Measurements from ENCODE around the gene CLK3. TPM values are rescaled to one million over a fixed set of nuclear protein-coding genes. Genes with fewer than 3 reads are reported as not detected.

Gene CLK3
- total and polyA plus RNA-seq, 2 of the 8 experiments (the other 6 are each of a cell fraction or from before 2014, with no cell fraction given), result 43.5 to 67.3 TPM

GRCh38 chr15:74593122-74593521, 22.5 kb upstream of the CLK3 start:
- H3K27me3 ChIP-seq (replicated peaks in 1 of 4; ENCODE audit: control insufficient read depth in 3 of 4, extremely low read depth in 1 of 4, insufficient read depth in 3 of 4, low read length in 3 of 4), result no peaks in the 10 kb centered on the region
- DNase-seq (ENCODE audit: low read depth in 1 of 2, low spot score in 2 of 2) (no peak), FAIRE-seq (no peak)
- H2BK20ac ChIP-seq (ENCODE audit: low read length), result no peak overlapping the region
- CTCF ChIA-PET (ENCODE audit: partially characterized antibody), result interaction anchor here (1.3 kb wide), 1 partner anchor 16 kb away, joined by 4 read pairs; no protein-coding TSS in a partner anchor
- no peaks in the 10 kb centered on the region for H3K23me2 ChIP-seq (ENCODE audit: low read depth, low read length)
- POLR2A ChIA-PET (ENCODE audit: partially characterized antibody), result interaction anchor here (1.4 kb wide), 1 partner anchor 15 kb away, joined by 4 read pairs; no protein-coding TSS in a partner anchor
- H3K56ac ChIP-seq (replicated peaks; ENCODE audit: insufficient read length, low read depth, low read length), result no peak overlapping the region
- no peaks in the 10 kb centered on the region for H3K79me1 ChIP-seq (ENCODE audit: low read depth, low read length)
- H3K9ac ChIP-seq (replicated peaks in 1 of 4; ENCODE audit: extremely low read depth in 1 of 4, low read depth in 3 of 4, low read length in 3 of 4), result no peak overlapping the region
- peaks cover 2 to 3% of the 10 kb centered on the region in 2 experiments for H4K20me1 ChIP-seq (replicated peaks in 1 of 2; ENCODE audit: control insufficient read depth in 1 of 2, insufficient read depth in 2 of 2, low read length in 2 of 2)
- no peak overlapping the region for H2AFZ ChIP-seq (ENCODE audit: low read length)
- no peak overlapping the region for H2BK5ac ChIP-seq (ENCODE audit: low read depth, low read length)
- no peaks in the 10 kb centered on the region for H3K9me3 ChIP-seq (ENCODE audit: insufficient read depth in 2 of 2, low read depth in 1 of 2, low read length in 1 of 2)
- TF ChIP-seq GABPA (IDR thresholded peaks at IDR 0.05; ENCODE audit: borderline replicate concordance, insufficient read depth, low read length), result no peak
- no peak for TF ChIP-seq RBBP5 (IDR thresholded peaks at IDR 0.05; ENCODE audit: borderline replicate concordance, low read depth, low read length)
- TF ChIP-seq SP2 (IDR thresholded peaks at IDR 0.05; ENCODE audit: low read length), result no peak
- H3K4me3 ChIP-seq (ENCODE audit: extremely low read depth in 1 of 4, insufficient read depth in 2 of 4, low read depth in 3 of 4, low read length in 4 of 4), result no peak overlapping the region
- no peak overlapping the region for H2BK15ac ChIP-seq (ENCODE audit: low read length)
- no peak overlapping the region for H3K4me2 ChIP-seq (ENCODE audit: insufficient read depth in 1 of 2, low read depth in 2 of 2, low read length in 2 of 2)
- no peak overlapping the region; the same call in 1 of the 2 replicates for H4K8ac ChIP-seq (ENCODE audit: extremely low read depth, insufficient read depth, low read length)
- WGBS, 2 experiments (ENCODE audit: extremely low coverage in 1 of 2, insufficient coverage in 1 of 2, insufficient read length in 1 of 2, insufficient replicate concordance in 2 of 2, low coverage in 1 of 2, low lambda C conversion rate in 2 of 2, missing lambda C conversion rate in 1 of 2), result 91% methylated on average over 7 of the region's 7 CpGs; no CpG with 5 or more reads in 1 of the 2 experiments
- no peak overlapping the region for H4K91ac ChIP-seq (replicated peaks; ENCODE audit: insufficient read length, low read length)
- no peak overlapping the region for H3K27ac ChIP-seq (ENCODE audit: low read depth, low read length)
- no peak overlapping the region for H2BK120ac ChIP-seq (replicated peaks; ENCODE audit: low read depth, low read length)
- peaks cover 34 to 62% (median 52%) of the 10 kb centered on the region in 4 experiments for H3K36me3 ChIP-seq (ENCODE audit: control insufficient read depth in 2 of 4, insufficient read depth in 4 of 4, low read length in 3 of 4)
- 0 out of 4 replicates have a peak, but pooled peaks cover 0 to 2% of the 10 kb centered on the region in 2 experiments for H3K79me2 ChIP-seq (ENCODE audit: control insufficient read depth in 1 of 2, insufficient read depth in 2 of 2, low read length in 2 of 2)
- H3K14ac ChIP-seq (ENCODE audit: insufficient read length), result no peak overlapping the region
- peaks cover 0 to 9% (median 5%) of the 10 kb centered on the region in 4 experiments; a peak in 3 of 7 replicates for H3K4me1 ChIP-seq (replicated peaks in 1 of 4; ENCODE audit: control insufficient read depth in 3 of 4, insufficient read depth in 4 of 4, low read length in 3 of 4)
- H3K18ac ChIP-seq (ENCODE audit: extremely low read depth, low read length), result no peak overlapping the region
- H2BK12ac ChIP-seq (ENCODE audit: low read depth, low read length), result no peak overlapping the region
- H2AK5ac ChIP-seq (ENCODE audit: low read depth, low read length), result no peak overlapping the region
- H3K23ac ChIP-seq (ENCODE audit: insufficient read length), result no peak overlapping the region
- no peak overlapping the region for H4K5ac ChIP-seq (ENCODE audit: insufficient read length, low read depth, low read length)
- no peak overlapping the region for H3K4ac ChIP-seq (replicated peaks; ENCODE audit: insufficient read length, low read depth, low read length)

Measured in H1 (cell line).